ENCODE measurements around the gene ABL2.

The ABL2 gene

DNA sequence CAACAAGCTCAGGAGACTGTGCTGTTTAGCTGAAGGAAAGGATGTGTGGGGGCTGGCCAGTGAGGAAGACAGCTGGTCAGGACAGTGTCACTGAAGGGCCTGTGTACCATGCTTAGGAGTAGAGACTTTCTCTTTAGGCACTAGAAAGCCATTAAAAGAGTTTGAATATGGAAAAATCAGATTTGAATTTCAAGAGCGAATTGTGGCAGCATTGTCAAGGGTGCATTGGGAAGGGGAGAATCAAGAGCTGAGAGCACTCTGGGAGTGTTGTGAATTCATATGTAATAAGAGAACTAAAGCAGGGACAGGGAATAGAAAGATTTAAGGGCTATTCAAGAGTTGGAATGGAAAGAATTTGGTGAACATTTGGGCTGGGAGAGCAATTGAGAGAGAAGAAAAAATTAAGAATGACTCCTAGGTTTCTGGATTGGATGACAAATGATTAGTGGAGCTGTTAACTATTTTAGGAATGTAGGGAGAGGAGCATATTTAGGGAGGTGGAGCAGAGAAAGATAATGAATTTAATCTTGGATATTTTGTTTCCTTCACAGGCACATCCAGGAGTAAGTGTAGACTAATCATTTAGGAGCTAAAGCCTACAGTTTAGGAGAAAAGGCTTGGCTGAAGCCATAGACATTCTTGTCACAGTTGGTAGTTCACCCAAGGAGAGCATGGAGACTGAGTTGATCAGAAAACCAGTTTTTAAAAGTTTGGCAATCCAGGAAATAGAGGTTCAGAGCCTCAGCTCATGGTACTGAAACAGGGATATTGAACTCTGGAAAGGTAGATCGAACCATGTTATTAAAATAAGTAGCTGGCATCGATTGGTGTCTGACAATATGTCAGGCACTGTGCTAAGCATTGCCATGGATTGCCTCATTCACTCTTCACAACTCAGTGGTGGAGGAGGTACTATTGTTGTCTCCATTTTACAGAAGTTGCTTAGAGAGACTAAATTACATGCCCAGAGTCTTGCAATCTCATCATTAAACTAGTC lies 170.7 kb downstream of the ABL2 start:
- H3K36me3 ChIP-seq (ENCODE audit: control insufficient read depth, low read length), result peaks cover 15% of the 10 kb centered on the region
- no peaks in the 10 kb centered on the region for H3F3A ChIP-seq (ENCODE audit: control insufficient read depth, insufficient read depth)
- no peaks in the 10 kb centered on the region for H3K4me1 ChIP-seq (ENCODE audit: control insufficient read depth, low read length)
- no peak overlapping the region for H3K27ac ChIP-seq (ENCODE audit: low read depth, low read length)
- no peaks in the 10 kb centered on the region for H3K79me2 ChIP-seq (ENCODE audit: control insufficient read depth, low read length)
- no peak overlapping the region for H3K4me2 ChIP-seq (ENCODE audit: low read length)
- no peaks in the 10 kb centered on the region for H3K27me3 ChIP-seq (ENCODE audit: control insufficient read depth, low read length)
- no peak for TF ChIP-seq EZH2phosphoT487 (IDR thresholded peaks at IDR 0.05; ENCODE audit: borderline replicate concordance, low read length)
- TF ChIP-seq, protein P1, sequence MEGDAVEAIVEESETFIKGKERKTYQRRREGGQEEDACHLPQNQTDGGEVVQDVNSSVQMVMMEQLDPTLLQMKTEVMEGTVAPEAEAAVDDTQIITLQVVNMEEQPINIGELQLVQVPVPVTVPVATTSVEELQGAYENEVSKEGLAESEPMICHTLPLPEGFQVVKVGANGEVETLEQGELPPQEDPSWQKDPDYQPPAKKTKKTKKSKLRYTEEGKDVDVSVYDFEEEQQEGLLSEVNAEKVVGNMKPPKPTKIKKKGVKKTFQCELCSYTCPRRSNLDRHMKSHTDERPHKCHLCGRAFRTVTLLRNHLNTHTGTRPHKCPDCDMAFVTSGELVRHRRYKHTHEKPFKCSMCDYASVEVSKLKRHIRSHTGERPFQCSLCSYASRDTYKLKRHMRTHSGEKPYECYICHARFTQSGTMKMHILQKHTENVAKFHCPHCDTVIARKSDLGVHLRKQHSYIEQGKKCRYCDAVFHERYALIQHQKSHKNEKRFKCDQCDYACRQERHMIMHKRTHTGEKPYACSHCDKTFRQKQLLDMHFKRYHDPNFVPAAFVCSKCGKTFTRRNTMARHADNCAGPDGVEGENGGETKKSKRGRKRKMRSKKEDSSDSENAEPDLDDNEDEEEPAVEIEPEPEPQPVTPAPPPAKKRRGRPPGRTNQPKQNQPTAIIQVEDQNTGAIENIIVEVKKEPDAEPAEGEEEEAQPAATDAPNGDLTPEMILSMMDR (IDR thresholded peaks at IDR 0.05; ENCODE audit: low read depth, low read length, poor library complexity, severe bottlenecking), result no peak
- no peaks in the 10 kb centered on the region for H3K9me2 ChIP-seq (replicated peaks; ENCODE audit: control insufficient read depth, low read length)
- no peak overlapping the region for H3K4me3 ChIP-seq (ENCODE audit: low read length)
- H3K9me3 ChIP-seq (ENCODE audit: control insufficient read depth, insufficient read depth, low read length), result no peaks in the 10 kb centered on the region
- no peaks in the 10 kb centered on the region for H4K20me1 ChIP-seq (ENCODE audit: control insufficient read depth, insufficient read depth, low read depth, low read length)

DNA sequence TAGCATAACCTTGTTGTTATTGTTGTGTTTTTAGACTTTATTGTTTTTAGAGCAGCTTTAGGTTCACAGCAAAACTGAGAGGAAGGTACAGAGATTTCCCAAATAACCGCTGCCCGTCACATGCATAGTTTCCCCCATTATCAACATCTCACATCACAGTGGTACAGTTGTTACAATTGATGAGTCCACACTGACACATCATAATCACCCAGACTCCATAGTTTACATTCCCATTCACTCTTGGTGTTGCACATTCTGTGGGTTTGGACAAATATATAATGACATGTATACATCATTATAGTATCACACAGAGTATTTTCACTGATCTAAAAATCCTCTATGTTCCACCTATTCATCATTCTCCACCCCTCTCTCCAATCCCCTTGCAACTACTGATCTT lies 173.5 kb downstream of the ABL2 start:
- no peaks in the 10 kb centered on the region for H3K4me1 ChIP-seq (ENCODE audit: control insufficient read depth, low read length)
- no peaks in the 10 kb centered on the region for H3K27me3 ChIP-seq (ENCODE audit: control insufficient read depth, low read length)
- no peaks in the 10 kb centered on the region for H3F3A ChIP-seq (ENCODE audit: control insufficient read depth, insufficient read depth)
- no peak overlapping the region for H3K27ac ChIP-seq (ENCODE audit: low read depth, low read length)
- H3K4me3 ChIP-seq (ENCODE audit: low read length), result no peak overlapping the region
- H4K20me1 ChIP-seq (ENCODE audit: control insufficient read depth, insufficient read depth, low read depth, low read length), result no peaks in the 10 kb centered on the region
- no peak overlapping the region for H3K4me2 ChIP-seq (ENCODE audit: low read length)
- no peaks in the 10 kb centered on the region for H3K79me2 ChIP-seq (ENCODE audit: control insufficient read depth, low read length)
- TF ChIP-seq, protein P1 (IDR thresholded peaks at IDR 0.05; ENCODE audit: low read depth, low read length, poor library complexity, severe bottlenecking), result no peak
- TF ChIP-seq EZH2phosphoT487 (IDR thresholded peaks at IDR 0.05; ENCODE audit: borderline replicate concordance, low read length), result no peak
- H3K9me3 ChIP-seq (ENCODE audit: control insufficient read depth, insufficient read depth, low read length), result no peaks in the 10 kb centered on the region
- peaks cover 13% of the 10 kb centered on the region for H3K36me3 ChIP-seq (ENCODE audit: control insufficient read depth, low read length)
- H3K9me2 ChIP-seq (replicated peaks; ENCODE audit: control insufficient read depth, low read length), result no peaks in the 10 kb centered on the region

DNA sequence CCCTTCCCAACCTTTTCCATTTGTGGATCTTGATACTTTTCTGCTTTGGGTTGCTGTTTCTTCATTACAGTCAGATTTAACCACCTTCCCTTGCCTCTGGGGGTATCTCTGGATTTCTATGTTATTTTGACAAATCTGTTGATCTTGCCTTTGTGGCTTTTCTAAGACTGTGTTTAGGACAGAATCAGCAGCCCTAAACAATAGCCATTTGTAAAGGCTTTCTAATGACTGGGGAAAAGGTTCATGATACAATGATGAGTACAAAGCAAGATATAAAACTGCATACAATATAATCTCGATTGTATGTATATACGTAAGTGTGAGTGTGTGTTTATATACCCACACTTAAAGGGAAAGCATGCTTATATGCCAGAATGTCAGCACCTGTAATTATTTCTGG lies 176.0 kb downstream of the ABL2 start:
- no peaks in the 10 kb centered on the region for H3K9me2 ChIP-seq (replicated peaks; ENCODE audit: control insufficient read depth, low read length)
- no peak overlapping the region for H3K4me2 ChIP-seq (ENCODE audit: low read length)
- H4K20me1 ChIP-seq (ENCODE audit: control insufficient read depth, insufficient read depth, low read depth, low read length), result no peaks in the 10 kb centered on the region
- no peaks in the 10 kb centered on the region for H3K27me3 ChIP-seq (ENCODE audit: control insufficient read depth, low read length)
- no peaks in the 10 kb centered on the region for H3K4me1 ChIP-seq (ENCODE audit: control insufficient read depth, low read length)
- TF ChIP-seq, protein P1 (IDR thresholded peaks at IDR 0.05; ENCODE audit: low read depth, low read length, poor library complexity, severe bottlenecking), result no peak
- no peak for TF ChIP-seq EZH2phosphoT487 (IDR thresholded peaks at IDR 0.05; ENCODE audit: borderline replicate concordance, low read length)
- no peaks in the 10 kb centered on the region for H3K9me3 ChIP-seq (ENCODE audit: control insufficient read depth, insufficient read depth, low read length)
- H3K36me3 ChIP-seq (ENCODE audit: control insufficient read depth, low read length), result peaks cover 13% of the 10 kb centered on the region
- no peak overlapping the region for H3K4me3 ChIP-seq (ENCODE audit: low read length)
- H3F3A ChIP-seq (ENCODE audit: control insufficient read depth, insufficient read depth), result no peaks in the 10 kb centered on the region
- H3K27ac ChIP-seq (ENCODE audit: low read depth, low read length), result no peak overlapping the region
- H3K79me2 ChIP-seq (ENCODE audit: control insufficient read depth, low read length), result no peaks in the 10 kb centered on the region
